A204.1 (cell line): ENCODE results near the gene ADIG.
"Not testable (repeated sequence)": the region's sequence is repeated elsewhere in the genome, so short reads cannot be mapped to it uniquely, and the experiment has no call there.

Experiments
- FAIRE-seq: peaks from 2 replicates; lab custom pipeline; 2012; peaks lifted over from hg19 to GRCh38; lab: Jason Lieb, UNC

The ADIG gene

DNA sequence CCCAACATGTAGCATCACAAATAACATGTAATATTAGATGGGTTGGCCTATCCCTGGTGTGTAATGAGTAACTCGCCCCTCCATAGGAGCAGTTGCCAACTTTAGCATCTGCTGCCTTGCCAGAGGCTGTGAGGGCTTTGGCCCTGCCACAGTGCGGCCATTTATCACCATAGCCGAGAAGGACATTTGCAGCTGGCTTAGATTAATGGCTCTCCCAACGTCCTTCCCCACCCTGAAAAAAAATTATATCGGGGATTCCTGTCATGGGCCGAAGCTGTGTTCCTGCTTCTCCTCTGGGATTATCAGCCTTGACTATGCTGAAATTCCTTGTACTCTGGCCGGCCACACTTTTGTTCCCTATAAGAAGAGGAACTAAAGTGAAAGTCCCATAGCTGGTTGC is 7.6 kb upstream of the ADIG start:
- FAIRE-seq: no peak

DNA sequence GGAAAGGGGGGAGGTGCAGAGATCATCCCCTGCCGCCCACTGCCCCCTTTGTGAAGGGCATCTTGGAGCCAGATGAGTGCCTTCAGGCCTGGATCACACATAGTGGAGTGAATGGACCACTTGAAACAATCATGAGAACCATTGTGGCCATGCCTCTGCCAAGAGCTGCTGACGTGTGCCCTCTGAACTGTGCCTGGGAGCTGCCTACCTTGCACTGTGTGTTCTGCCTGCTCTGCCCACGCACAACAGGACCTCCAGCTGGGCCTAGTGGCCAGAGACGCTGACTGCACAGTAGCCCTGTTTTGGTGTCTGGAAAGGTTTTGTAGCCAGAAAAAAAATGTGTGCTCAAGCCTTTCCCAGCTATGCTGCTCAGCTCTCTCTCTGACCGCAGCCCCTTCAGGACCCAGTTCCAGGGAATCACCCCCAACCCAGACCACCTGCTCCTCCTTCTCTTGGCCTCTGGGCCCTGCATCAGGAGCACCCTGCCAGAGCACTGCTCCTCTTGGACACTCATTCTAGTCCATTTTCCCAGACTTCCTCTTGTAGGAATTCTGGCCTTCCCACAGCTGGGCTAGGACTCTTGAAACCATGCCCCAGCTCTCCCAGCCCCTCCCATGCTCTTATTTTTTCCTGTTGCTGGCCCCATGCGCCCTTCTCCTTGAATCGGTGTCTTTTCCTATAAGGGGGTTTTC is 1.6 kb upstream of the ADIG start:
- FAIRE-seq: no peak

DNA sequence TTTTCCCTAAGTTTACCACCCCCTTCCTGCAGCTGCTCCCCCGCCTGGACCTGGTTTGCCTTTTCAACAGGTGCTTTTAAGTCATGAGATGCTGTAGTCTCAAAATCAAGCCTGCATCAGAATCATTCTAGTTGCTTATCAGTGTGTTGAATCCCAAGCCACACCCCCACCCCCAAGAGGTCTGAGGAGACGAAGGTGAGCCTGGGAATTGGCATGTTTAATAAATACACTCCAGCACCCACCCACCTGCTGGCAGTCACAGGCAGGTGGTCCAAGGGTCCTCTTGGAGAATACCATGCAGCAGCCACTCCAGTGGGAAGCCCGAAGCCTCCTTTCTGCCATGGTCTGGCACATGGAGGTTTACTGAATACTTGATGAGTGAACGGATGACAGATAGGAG is 1.1 kb upstream of the ADIG start:
- no peak for FAIRE-seq

DNA sequence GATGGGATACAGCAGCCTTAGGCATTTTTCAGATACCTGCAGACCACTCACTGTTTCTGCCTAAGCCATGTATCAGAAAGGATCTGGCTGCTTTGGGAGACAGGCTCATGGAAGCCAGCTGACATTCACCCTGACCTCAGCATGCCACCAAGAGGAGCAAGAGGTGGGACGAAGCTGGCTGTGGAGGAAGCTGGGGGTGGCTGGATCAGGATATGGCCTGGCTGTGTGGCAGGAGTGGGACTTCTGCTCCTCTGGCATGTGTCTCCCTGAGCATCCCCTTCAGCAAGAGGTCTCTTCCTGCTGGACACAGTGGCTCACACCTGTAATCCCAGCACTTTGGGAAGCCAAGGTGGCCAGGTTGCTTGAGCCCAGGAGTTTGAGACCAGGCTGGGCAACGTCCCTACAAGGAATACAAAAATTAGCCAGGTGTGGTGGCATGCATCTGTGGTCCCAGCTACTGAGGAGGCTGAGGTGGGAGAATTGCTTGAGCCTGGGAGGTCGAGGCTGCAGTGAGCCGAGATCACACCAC is 897 bp downstream of the ADIG start:
- no peak for FAIRE-seq

DNA sequence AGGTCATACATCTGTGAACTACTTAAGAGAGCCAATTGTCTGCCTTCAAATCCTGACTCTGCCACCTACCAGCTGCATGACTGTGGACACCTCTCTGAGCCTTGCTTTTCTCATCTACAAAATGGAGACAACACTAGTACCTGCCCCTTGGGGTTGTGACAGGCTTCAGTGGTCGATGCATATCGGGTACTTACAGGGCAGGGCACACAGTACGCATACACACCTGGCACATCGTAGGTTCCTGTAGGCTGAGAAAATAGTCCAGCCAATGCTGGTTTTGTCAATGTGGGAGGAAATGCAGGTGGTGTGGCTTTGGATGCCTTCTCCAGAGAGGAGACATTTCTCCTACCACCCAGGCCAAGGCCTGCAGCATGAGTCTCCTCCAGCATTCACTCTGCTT is 2.3 kb downstream of the ADIG start:
- no peak for FAIRE-seq

DNA sequence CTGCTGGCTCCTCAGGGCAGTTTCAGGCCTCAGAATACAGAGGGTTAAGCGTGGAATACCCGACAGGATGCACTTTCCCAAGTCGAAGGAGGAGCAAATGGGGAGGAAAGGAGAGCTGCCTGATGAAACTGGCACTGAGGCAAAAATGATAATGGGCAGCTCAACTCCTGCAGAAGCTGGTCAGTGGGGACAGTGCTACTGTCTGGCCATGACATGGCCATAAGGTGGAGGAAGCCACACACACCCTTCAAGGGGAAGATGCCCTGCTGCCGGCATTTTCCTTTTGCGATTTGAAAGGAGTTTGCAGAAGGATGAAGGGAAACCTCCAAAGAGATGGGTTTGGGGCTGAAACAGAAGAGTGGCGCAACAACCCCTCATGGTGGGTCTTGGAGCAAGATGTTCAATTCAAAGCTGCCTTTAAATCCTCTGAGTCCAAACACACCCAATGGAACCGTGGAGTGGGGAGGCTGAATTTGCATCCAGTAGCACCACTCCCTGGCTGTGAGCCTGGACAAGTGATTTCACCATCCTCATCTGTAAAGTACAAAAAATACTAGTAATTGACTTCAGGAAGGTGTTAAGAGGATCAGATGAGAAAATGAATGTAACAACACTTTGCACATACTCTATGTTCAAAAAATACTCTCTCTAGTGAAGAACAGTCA is 3.2 kb downstream of the ADIG start:
- FAIRE-seq: no peak

DNA sequence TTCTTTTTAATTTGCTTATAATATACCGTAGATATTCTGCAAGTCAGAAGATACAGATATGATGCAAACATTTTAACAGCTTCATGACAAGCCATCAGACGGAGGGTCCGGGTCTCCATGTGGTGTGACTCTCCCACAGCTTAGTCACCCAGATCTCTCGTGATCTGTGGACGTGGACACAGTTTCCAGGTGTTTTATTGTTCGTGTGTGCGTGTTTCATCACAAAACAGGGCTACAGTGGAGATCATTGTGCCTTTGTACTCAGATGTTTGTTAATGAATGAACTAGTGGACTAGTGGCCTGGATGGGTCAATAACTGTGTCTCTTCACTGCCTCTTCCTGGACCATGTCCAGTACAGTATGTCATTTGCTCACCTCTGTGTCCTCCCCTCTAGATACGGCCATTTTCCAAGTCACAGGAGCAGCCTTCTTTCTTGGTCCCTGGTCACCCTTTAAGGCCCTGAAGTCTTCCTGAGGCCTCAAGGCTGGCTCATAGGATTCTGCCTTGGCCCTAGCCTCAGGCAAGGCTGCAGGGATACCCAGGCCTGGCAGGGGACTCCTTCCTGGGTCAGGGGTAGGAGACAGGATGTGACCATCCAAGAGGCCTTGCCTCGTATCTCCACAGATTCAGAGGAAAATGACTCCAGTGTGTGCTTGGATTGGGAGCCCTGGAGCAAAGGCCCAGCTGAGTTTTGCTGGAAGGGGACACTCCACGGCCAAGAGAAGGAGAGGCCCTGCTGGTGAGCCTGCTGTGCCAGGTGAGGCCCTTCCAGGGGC is 4.6 kb downstream of the ADIG start:
- FAIRE-seq: no peak

DNA sequence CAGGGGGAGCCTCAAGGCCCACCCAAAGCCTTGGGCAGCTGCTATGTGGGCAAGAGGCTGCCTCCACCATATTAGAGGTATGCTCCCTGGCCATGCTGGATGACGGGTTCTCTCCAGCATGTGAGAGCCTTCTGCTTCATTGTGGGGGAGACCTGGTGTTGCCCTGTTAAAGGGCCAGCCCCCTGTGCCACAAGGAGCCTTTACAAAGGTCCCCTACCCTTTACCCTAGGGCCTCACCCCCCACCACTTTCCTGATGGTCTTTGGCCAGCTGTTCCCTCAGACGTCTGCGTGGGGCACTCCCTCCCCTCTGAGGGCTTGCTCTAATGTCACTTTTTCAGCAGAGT is 5.2 kb downstream of the ADIG start:
- no peak for FAIRE-seq

DNA sequence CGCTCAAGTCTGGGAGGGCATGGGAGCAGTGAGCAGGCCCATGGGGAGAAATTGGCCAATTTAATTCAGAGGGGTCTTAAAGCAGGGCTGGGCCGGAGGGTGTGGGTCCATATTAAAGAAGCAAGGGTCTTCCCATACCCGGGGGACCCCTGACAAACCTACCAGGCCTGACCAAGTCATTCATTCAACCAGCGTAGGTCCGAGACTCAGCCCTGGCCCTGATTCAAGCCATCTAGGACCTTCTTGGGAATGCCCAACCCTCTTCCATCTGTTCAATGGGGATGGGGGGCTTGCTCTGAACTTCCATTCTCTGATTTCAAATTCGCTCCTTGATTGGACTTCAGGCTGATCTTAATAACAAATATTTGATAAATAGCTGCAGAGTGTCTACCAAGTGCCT is 7.3 kb downstream of the ADIG start:
- FAIRE-seq: no peak

DNA sequence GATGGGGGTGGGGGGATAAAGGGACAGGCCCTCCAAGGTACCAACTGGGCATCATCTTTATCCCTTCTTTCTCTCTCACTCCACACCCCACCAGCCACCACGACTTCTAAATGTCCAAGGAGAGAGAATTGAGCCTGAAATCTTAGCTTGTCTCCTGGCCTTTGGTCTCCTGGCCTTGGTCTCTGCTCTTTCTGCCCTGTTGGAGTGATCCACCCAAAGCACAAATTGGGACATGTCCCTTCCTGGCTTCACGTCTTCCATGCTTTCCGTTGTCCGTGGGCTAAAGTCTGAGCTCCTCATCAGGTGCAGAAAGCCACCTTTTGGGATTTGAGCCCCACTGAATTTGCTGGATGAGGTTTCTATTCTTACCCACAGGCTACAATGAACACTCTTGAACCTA is 8.4 kb downstream of the ADIG start:
- FAIRE-seq: no peak

DNA sequence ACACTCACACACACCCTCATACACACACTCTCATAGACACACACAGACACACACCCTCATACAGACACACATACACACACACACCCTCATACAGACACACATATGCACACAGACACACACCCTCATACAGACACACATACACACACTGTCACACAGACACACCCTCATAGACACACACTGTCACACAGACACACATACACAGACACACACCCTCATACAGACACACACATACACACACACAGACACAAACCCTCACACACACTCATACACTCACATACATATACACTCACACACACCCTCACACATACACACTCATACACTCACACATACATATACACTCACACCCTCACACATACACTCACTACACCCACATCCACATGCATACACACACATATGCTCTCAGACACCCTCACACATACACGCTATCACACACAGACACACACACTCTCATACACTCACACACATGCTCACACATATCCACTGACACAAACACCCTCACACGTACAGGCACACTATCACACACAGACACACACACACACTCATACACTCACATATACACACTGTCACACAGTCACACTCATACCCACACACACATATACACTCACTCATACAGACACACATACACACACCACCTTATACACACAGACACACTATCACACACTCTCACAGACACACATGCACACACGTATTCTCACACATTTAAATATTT is 9.1 kb downstream of the ADIG start:
- FAIRE-seq: no peak

DNA sequence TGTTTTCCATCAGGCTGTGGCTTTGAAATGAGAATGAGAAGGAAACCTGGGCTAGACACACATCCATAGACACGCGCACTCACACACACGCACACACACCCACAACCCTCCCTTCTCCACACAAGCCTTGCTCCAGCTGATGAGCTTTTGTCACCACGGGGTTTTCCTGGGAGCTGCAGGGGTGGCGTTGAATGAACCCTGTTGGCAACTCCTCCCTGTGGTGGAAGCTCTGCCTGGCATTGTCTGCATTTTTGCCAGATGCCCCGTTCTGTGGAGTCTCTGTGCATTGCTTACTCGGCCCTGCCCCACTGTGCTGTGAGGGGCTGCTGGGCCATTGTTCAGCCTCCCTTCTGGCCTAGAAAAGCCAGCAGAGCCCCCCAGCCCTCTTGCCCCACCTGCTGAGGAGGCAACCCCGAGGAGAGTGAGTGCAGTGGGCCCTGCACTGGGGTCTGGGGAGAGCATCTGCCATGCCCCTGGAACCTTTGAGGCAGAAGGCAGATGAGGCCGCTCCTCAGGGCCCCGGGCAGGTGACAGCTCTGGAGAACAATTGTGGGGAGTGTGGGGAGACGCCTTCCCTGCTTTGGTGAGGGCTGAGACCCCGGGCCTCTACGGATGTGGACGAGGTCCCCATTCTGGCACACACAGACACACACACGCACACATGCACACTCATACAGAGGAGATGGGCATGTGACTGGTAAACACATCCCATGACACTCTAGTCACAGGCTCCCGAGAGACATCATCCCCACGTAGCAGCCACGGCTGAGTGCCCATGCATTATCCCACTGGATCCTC is 9.9 kb downstream of the ADIG start:
- FAIRE-seq: no peak

DNA sequence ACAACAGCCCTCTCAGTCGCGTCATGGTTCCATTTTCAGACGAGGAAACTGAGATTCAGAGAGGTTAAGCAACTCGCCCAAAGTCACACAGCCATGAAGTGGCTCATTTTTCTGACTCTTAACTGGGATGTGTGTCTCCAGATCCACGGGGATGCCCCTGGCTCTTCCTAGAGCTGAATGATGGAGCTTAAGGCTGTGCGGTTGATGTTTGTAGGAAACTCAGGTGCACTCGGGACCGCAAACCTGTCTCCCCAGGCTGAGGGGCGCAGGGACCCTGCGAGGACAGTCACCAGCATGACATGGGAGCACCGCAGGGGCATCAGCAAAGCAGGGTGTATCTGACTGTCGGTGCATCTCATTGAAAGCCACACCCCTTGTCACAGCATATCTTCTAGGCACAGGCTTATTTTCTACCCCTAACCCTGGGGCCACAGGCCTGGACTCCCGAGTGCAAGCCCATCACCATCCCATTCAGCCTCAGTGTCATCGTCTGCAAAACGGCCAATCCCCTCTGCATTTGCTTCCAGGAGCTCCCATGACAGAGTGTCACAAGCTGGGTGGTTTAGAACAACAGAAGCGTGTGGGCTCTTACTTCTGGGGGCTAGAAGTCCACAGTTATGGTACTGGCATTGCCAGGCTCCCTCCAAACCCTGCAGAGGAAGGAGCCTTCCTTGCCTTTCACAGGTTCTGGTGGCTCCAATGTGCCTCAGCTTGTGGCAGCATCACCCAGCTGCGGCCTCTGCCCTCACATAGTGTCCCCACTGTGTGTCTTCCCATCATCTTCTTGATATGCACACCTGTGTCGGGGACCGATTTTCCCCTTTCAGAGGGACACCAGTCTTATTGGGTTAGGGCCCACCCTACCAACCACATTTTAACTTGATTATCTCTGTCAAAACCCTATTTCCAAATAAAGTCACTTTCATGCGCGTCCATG is 10.7 kb downstream of the ADIG start:
- FAIRE-seq: no peak

DNA sequence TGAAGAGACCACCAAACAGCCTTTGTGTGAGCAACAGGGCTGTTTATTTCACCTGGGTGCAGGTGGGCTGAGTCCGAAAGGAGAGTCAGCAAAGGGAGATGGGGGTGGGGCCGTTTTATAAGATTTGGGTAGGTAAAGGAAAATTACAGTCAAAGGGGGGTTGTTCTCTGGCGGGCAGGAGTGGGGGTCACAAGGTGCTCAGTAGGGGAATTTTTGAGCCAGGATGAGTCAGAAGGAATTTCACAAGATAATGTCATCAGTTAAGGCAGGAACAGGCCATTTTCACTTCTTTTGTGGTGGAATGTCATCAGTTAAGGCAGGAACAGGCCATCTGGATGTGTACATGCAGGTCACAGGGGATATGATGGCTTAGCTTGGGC is 11.4 kb downstream of the ADIG start:
- FAIRE-seq: not testable (repeated sequence)

DNA sequence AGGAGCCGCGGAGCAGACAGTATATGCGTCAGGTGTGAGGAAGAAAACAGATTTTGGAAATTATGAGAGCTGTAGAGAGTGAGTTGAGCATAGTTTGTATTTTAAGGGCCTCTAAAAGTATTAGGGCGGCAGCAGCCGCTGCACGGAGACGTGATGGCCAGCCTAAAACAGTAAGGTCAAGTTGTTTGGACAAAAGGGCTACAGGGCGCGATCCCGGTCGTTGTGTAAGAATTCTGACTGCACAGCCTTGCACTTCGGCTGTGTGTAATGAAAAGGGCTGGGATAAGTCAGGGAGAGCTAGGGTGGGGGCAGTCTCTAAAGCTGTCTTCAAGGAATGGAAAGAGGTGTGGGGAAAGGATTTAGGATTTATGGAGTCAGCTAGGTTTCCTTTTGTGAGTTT is 13.3 kb downstream of the ADIG start:
- not testable (repeated sequence) for FAIRE-seq

DNA sequence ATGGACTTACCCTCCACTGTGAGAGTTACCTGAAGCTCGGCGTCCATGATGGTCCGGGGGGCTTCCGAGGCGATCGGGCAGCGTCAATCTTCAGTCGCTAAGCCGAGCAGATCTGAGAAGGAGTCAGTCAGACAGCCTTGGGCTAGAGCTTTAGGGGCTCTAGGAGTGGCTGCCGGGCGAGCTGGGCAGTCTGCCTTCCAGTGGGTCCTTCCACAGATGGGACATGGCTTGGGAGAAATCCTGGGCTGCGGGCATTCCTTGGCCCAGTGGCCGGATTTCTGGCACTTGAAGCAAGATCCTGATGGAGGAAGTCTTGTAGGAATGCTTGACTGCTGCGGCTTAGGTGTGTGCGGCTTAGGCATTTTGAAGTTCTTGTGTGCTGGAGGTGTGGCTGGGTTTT is 14.9 kb downstream of the ADIG start:
- FAIRE-seq: not testable (repeated sequence)

DNA sequence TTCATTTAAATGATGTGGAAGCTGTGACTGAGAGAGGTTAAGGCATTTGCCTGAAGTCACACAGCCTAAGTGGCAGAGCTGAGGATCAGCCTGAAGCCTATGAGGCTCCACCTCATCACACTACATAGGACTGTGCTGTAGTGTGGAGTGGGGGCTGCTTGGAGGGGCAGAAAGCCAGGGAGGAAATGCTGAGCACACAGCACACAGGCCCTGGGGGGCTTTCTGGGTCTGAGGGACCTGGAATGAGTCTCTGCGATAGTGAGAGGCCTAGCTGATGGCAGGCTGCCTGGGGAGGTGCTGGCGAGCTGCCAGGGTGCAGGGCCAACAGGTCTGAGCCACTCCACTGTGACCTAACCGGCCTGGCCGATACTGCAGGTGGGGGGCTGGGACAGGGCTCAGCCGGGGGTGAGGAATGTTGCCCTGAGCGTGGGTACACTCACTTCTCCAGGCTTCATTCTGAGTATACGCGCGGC is 18.4 kb downstream of the ADIG start:
- no peak for FAIRE-seq

DNA sequence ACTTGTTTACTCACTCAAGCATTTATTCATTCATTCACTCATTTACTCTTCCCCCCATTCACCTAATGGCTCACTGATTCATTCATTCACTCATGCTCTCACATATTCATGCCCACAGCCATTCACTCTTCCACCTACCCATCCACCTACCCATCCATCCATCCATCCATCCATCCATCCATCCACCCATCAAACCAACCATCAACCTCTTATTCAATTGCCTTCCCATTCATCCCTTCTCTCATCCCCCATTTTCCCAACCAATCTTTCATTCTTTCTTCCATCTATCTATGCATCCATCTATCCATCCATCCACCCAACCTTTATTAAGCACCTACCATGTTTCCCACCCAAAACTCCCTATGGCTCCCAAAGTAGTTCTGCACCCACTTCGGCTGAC is 19.1 kb downstream of the ADIG start:
- no peak for FAIRE-seq

DNA sequence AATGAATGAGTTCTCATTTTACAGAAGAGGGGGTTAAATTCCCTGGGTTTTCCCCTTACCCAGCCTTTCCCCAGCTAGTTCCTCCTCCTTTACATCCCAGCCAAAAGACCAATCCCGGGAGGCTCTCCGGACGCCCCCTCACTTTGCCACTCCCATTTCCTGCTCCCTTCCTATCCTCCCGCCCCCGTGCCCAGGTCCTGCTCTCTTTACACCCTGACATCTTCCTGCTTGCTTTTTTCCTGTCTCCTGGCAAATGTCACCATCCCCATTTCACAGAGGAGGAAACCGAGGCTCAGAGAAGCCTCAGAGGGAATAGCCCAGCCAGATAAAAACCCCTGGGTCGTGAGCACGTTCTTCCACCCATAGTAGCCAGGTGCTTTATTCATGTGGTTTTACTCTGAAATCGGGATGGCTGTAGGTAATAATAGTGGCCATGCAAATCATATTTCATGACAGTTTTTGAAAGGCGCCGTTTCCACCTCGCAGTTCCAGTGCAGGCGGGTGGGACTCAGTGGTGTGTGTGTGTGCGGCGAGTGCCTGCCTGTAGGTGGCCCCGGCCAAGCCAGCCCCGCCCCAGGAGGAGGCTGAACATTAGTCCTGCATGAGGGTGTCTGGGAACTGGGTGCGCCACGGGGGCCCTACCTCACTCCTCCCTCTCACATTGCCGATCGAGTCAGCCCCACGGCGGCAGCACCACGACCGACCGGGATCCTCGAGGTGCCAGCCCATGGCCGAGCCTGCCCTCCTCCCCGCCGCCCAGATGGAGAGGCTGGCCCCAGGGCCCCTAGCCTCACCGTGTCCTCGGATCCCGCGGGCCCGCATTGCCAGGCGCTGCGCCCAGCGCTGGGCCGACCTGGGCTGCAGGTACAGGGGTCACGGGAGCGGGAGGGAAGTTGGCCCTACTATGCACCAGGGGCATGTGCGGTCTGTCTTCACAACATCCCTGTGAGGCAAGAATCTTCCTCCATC is 20.5 kb downstream of the ADIG start, which contains the start of gene ARHGAP40:
Gene ARHGAP40 (plus strand): TSS at position 594 of the 969 bp plus-strand sequence.
- FAIRE-seq: no peak
